Glutamatergic neuron (in vitro differentiated cells): ENCODE measurements around the gene FLG2. TPM values are rescaled to one million over a fixed set of nuclear protein-coding genes. Genes with fewer than 3 reads are reported as not detected.

Experiments
- DNase-seq: peaks from one replicate; pipeline ENCODE4 v3.0.0; 2022
- H3K27ac Mint-ChIP-seq: one replicate; pipeline ENCODE4 v1.8.0; 2020; ENCODE audit warnings: mild to moderate bottlenecking, mixed read lengths, inconsistent platforms; ENCODE audit not compliant: unreplicated experiment
- H3K27me3 Mint-ChIP-seq: one replicate; pipeline ENCODE4 v1.8.0; 2020; ENCODE audit warnings: mild to moderate bottlenecking, moderate library complexity, mixed read lengths, inconsistent platforms; ENCODE audit not compliant: unreplicated experiment
- H3K36me3 Mint-ChIP-seq: one replicate; pipeline ENCODE4 v1.8.0; 2020; ENCODE audit warnings: mild to moderate bottlenecking, mixed read lengths, inconsistent platforms; ENCODE audit not compliant: unreplicated experiment
- H3K4me1 Mint-ChIP-seq: one replicate; pipeline ENCODE4 v1.8.0; 2020; ENCODE audit warnings: mild to moderate bottlenecking, low read depth, mixed read lengths, inconsistent platforms; ENCODE audit not compliant: unreplicated experiment
- H3K4me3 Mint-ChIP-seq: one replicate; pipeline ENCODE4 v1.8.0; 2020; ENCODE audit warnings: mild to moderate bottlenecking, mixed read lengths, inconsistent platforms; ENCODE audit not compliant: unreplicated experiment
- H3K9me3 Mint-ChIP-seq: one replicate; pipeline ENCODE4 v1.8.0; 2020; ENCODE audit warnings: mild to moderate bottlenecking, moderate library complexity, mixed read lengths, inconsistent platforms; ENCODE audit not compliant: unreplicated experiment
- CTCF ChIP-seq: fragments of 200-600 bp; sonication (generic); IDR thresholded peaks from one replicate; pipeline ENCODE4 v1.5.0; 2021; ENCODE audit not compliant: partially characterized antibody, unreplicated experiment
- total RNA-seq: library from RNA; stranded (reverse); fragmentation: NEBNext Ultra II Directional; extraction: Animal tissue kit (Norgen Biotek cat#: 25700); gene quantifications from one replicate; pipeline ENCODE4 v1.2.1, GENCODE V29; 2021; ENCODE audit not compliant: unreplicated experiment

The FLG2 gene
- total RNA-seq, 1 donor from 2014 or later: not detected

- H3K9me3 Mint-ChIP-seq: no peaks in the 10 kb centered on the region
- H3K4me3 Mint-ChIP-seq: no peak overlapping the region
- H3K36me3 Mint-ChIP-seq: no peaks in the 10 kb centered on the region
- H3K27ac Mint-ChIP-seq: no peak overlapping the region
- peaks cover 2% of the 10 kb centered on the region for H3K27me3 Mint-ChIP-seq
- H3K4me1 Mint-ChIP-seq: no peaks in the 10 kb centered on the region
- DNase-seq: no peak
- TF ChIP-seq CTCF: no peak
Observed at GRCh38 chr1:152392909-152393308, 33.1 kb upstream of the FLG2 start.

- no peaks in the 10 kb centered on the region for H3K36me3 Mint-ChIP-seq
- H3K4me3 Mint-ChIP-seq: no peak overlapping the region
- no peaks in the 10 kb centered on the region for H3K9me3 Mint-ChIP-seq
- H3K27ac Mint-ChIP-seq: no peak overlapping the region
- H3K4me1 Mint-ChIP-seq: no peaks in the 10 kb centered on the region
- no peak for TF ChIP-seq CTCF
- no peaks in the 10 kb centered on the region for H3K27me3 Mint-ChIP-seq
- DNase-seq: no peak
Observed at GRCh38 chr1:152388889-152389288, 29.1 kb upstream of the FLG2 start.

GRCh38 chr1:152386940-152387339 is 27.1 kb upstream of the FLG2 start:
- peaks cover 3% of the 10 kb centered on the region for H3K9me3 Mint-ChIP-seq
- TF ChIP-seq CTCF: no peak
- H3K27me3 Mint-ChIP-seq: no peaks in the 10 kb centered on the region
- no peak for DNase-seq
- H3K4me1 Mint-ChIP-seq: no peaks in the 10 kb centered on the region
- no peaks in the 10 kb centered on the region for H3K36me3 Mint-ChIP-seq
- no peak overlapping the region for H3K27ac Mint-ChIP-seq
- no peak overlapping the region for H3K4me3 Mint-ChIP-seq

- peaks cover 9% of the 10 kb centered on the region for H3K9me3 Mint-ChIP-seq
- H3K4me1 Mint-ChIP-seq: peaks cover 10% of the 10 kb centered on the region
- TF ChIP-seq CTCF: no peak
- H3K27me3 Mint-ChIP-seq: no peaks in the 10 kb centered on the region
- no peak overlapping the region for H3K4me3 Mint-ChIP-seq
- H3K27ac Mint-ChIP-seq: no peak overlapping the region
- no peaks in the 10 kb centered on the region for H3K36me3 Mint-ChIP-seq
- DNase-seq: no peak
Observed at GRCh38 chr1:152380932-152381331, 21.1 kb upstream of the FLG2 start.

- Mint-ChIP-seq H3K9me3 (peaks cover 7% of the 10 kb centered on the region), H3K36me3 (peaks cover 5% of the 10 kb centered on the region)
Observed at GRCh38 chr1:152374451-152374850, 14.6 kb upstream of the FLG2 start.

More at GRCh38 chr1:152374451-152374850, 14.6 kb upstream of the FLG2 start:
- Mint-ChIP-seq H3K27me3 (peaks cover 2% of the 10 kb centered on the region), H3K4me3 (no peak overlapping the region), H3K27ac (no peak overlapping the region), H3K4me1 (peaks cover 11% of the 10 kb centered on the region)
- no peak for TF ChIP-seq CTCF
- DNase-seq: no peak
